DMS 273 (cell line): ENCODE data around the gene GLS.
A peak's percentile ranks its signal among the peaks of the same experiment; 100 is the strongest.

Experiments
- DNase-seq: peaks from one replicate; lab custom pipeline; 2025; ENCODE audit not compliant: unreplicated experiment; lab: John Stamatoyannopoulos, UW

The GLS gene

DNA sequence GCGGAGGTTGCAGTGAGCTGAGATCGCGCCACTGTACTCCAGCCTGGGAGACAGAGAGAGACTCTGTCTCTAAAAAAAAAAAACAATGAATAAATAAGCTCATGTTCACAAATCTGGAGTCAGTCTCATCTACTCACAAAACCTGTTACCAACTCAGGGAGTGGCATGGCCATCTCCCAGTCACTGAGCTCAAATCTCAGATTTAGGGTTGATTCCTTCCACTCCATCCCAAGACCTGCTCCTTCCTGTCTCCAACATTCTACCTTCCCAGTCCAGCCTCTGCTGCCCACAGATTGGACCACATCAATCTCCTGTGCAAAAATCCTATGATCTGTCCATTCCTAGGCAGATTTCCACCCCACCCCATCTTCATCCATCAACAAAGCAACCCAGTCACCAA, 131.7 kb downstream of the GLS start:
- DNase-seq: no peak

GRCh38 chr2:191012845-191013681, 132.4 kb downstream of the GLS start:
- DNase-seq: peak; percentile 53

DNA sequence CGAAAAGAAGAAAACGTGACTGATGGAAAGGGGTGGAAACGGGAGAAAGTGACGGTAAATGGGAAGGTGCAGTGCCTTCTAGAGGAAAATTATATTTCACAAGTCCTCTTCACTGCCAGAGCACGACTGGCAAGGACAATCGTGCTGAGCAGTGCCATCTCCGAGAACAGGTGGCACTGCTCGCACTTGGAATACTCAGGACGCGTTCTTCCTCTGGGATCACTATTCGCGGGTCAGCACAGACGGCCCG, 133.0 kb downstream of the GLS start:
- DNase-seq: no peak

DNA sequence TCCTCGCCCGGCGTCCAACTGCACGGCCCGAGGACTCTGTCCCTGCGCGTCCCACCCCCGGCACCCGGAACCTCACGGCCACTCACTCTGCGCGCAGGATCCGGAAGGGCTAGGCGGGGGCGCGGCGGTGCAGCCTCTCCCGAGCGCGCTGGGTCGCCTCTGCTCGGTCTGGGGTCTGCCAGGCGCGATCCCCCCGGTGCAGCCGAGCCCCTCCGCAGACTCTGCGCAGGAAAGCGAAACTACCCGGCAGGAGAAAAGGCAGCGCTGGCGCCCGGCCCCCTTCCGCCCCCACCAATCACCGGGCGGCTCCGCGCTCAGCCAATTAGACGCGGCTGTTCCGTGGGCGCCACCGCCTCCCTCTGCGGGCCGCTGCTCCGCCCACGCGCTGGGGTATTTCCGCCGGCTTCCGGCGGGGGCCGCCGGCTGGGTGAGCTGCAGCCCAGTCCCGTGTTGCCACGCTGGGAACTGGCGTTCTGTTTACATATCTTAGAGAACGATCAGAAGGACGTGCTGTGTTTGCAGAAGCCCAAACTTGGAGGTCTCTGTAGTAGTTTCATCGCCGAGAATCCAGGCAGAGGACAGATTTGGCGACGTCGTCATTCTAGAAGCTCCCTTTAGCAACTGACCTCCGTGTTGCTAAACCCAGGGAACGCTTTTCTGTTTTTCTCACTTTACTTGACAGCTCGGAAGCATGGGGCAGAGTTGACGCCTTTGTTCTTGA, 133.5 kb downstream of the GLS start, which contains the start of gene STAT1:
TSS of gene STAT1 (minus strand) at position 240 of the 721 bp plus-strand sequence. CDS start 4,168 bp downstream, outside the sequence.
- DNase-seq: peak; percentile 97

- no peak for DNase-seq
These were observed 134.0 kb downstream of the GLS start for GRCh38 chr2:191014653-191015020.
